ENCODE results near the gene FXYD5. TPM values are rescaled to one million over a fixed set of nuclear protein-coding genes. Genes with fewer than 3 reads are reported as not detected.

Gene FXYD5
- total and polyA plus RNA-seq, 2 donors from 2014 or later: 41.9 to 84.5 TPM

DNA sequence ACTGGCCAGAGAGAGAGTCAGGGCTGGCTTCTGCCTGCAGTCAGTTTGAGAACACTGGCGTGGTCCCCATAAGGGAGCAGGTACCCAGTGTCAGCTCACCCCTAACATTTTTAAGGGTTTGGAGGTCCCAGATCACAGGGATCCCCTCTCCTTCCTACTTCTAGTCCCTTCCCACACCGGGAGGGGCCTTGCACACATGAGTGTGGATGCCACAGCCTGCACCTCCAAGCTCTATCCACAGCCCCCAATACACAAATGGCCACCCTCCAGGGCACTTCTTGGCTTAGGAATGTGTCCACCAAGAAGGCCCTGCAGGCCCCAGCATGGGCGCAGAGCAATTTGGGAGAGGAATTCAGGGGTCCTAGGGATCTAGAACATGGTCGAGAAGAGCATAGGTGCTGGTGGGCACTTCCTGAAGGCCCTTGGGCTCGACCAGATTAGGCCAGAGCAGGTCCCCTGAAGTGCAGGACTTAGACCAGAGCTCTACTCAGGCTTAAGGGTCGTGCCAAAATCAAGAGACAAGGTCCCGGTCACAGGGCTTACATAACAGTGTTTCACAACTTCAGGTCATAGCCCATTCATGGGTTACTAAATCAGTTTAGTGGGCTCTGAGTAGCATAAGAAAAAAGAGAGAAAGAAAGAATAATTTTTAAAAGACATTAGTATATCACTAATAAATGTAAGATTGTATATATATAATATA lies 16.0 kb downstream of the FXYD5 start:
- TF ChIP-seq, protein P1, sequence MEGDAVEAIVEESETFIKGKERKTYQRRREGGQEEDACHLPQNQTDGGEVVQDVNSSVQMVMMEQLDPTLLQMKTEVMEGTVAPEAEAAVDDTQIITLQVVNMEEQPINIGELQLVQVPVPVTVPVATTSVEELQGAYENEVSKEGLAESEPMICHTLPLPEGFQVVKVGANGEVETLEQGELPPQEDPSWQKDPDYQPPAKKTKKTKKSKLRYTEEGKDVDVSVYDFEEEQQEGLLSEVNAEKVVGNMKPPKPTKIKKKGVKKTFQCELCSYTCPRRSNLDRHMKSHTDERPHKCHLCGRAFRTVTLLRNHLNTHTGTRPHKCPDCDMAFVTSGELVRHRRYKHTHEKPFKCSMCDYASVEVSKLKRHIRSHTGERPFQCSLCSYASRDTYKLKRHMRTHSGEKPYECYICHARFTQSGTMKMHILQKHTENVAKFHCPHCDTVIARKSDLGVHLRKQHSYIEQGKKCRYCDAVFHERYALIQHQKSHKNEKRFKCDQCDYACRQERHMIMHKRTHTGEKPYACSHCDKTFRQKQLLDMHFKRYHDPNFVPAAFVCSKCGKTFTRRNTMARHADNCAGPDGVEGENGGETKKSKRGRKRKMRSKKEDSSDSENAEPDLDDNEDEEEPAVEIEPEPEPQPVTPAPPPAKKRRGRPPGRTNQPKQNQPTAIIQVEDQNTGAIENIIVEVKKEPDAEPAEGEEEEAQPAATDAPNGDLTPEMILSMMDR (IDR thresholded peaks at IDR 0.05; ENCODE audit: borderline replicate concordance, extremely low read depth, insufficient read depth): no peak
- Histone ChIP-seq H3K4me3 (ENCODE audit: low read length in 3 of 3) (no peak overlapping the region), H3K4me1 (ENCODE audit: control insufficient read depth in 2 of 3, insufficient read depth in 2 of 3, low read depth in 1 of 3, low read length in 3 of 3) (no peaks in the 10 kb centered on the region), H3K27ac (ENCODE audit: low read depth in 2 of 2, low read length in 2 of 2) (no peak overlapping the region), H3K9ac (ENCODE audit: low read length in 3 of 3) (no peak overlapping the region), H3K36me3 (ENCODE audit: control insufficient read depth in 2 of 3, insufficient read depth in 3 of 3, low read length in 3 of 3) (no peaks in the 10 kb centered on the region), H3K9me3 (ENCODE audit: control insufficient read depth in 2 of 3, insufficient read depth in 1 of 3, low read length in 3 of 3) (peaks cover 0 to 11% (median 0%) of the 10 kb centered on the region in 3 donors), H3K27me3 (ENCODE audit: control insufficient read depth, insufficient read depth, low read length) (no peaks in the 10 kb centered on the region)
- no peak for FAIRE-seq
- intact Hi-C loops (cut with DNase I): no loop called here
- no peak for DNase-seq

DNA sequence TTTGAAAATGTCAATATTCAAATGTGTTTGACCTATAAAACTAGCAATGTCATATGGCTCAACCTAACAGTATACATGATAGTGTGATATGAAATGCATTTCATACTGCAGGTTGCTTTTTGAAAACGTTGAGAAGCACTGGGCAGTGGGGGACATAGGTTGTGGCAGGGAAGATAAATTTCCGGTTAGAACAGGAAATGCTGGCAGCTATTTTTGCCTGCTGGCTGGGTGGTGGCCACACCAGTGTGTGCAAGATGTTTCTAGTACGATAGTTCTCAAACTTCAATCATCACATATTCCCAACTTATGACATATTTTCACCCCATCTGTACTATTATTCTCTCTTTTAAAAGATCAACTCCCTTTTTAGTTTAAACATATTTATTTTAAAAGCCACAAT lies 17.2 kb downstream of the FXYD5 start:
- no peaks in the 10 kb centered on the region for H3K4me1 ChIP-seq (ENCODE audit: control insufficient read depth in 2 of 3, insufficient read depth in 2 of 3, low read depth in 1 of 3, low read length in 3 of 3)
- intact Hi-C loops (cut with DNase I): no loop called here
- H3K27ac ChIP-seq (ENCODE audit: low read depth in 2 of 2, low read length in 2 of 2): no peak overlapping the region
- no peak overlapping the region for H3K4me3 ChIP-seq (ENCODE audit: low read length in 3 of 3)
- no peaks in the 10 kb centered on the region for H3K27me3 ChIP-seq (ENCODE audit: control insufficient read depth, insufficient read depth, low read length)
- H3K36me3 ChIP-seq (ENCODE audit: control insufficient read depth in 2 of 3, insufficient read depth in 3 of 3, low read length in 3 of 3): no peaks in the 10 kb centered on the region
- H3K9ac ChIP-seq (ENCODE audit: low read length in 3 of 3): no peak overlapping the region
- TF ChIP-seq, protein P1 (IDR thresholded peaks at IDR 0.05; ENCODE audit: borderline replicate concordance, extremely low read depth, insufficient read depth): no peak
- H3K9me3 ChIP-seq (ENCODE audit: control insufficient read depth in 2 of 3, insufficient read depth in 1 of 3, low read length in 3 of 3): no peaks in the 10 kb centered on the region
- no peak for DNase-seq
- FAIRE-seq: no peak

DNA sequence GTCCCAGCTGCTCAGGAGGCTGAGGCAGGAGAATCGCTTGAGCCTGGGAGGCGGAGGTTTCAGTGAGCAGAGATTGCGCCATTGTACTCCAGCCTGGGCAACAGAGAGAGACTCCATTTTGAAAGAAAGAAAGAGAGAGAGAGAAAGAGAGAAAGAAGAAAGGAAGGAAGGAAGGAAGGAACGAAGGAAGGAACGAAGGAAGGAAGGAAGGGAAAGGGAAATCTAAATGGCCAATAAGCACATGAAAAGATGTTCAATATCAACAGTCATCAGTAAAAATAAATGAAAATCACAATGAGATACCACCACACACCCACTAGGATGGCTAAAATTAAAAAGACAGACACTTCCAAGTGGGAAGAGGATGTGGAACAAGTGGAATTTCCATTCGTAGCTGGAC lies 19.7 kb downstream of the FXYD5 start:
- no peak overlapping the region for H3K27ac ChIP-seq (ENCODE audit: low read depth in 2 of 2, low read length in 2 of 2)
- no peak overlapping the region for H3K9ac ChIP-seq (ENCODE audit: low read length in 3 of 3)
- H3K4me3 ChIP-seq (ENCODE audit: low read length in 3 of 3): no peak overlapping the region
- H3K36me3 ChIP-seq (ENCODE audit: control insufficient read depth in 2 of 3, insufficient read depth in 3 of 3, low read length in 3 of 3): no peaks in the 10 kb centered on the region
- no peaks in the 10 kb centered on the region for H3K27me3 ChIP-seq (ENCODE audit: control insufficient read depth, insufficient read depth, low read length)
- FAIRE-seq (no peak), DNase-seq (no peak)
- H3K9me3 ChIP-seq (ENCODE audit: control insufficient read depth in 2 of 3, insufficient read depth in 1 of 3, low read length in 3 of 3): no peaks in the 10 kb centered on the region
- TF ChIP-seq, protein P1 (IDR thresholded peaks at IDR 0.05; ENCODE audit: borderline replicate concordance, extremely low read depth, insufficient read depth): no peak
- no peaks in the 10 kb centered on the region for H3K4me1 ChIP-seq (ENCODE audit: control insufficient read depth in 2 of 3, insufficient read depth in 2 of 3, low read depth in 1 of 3, low read length in 3 of 3)
- intact Hi-C loops (cut with DNase I): no loop called here

DNA sequence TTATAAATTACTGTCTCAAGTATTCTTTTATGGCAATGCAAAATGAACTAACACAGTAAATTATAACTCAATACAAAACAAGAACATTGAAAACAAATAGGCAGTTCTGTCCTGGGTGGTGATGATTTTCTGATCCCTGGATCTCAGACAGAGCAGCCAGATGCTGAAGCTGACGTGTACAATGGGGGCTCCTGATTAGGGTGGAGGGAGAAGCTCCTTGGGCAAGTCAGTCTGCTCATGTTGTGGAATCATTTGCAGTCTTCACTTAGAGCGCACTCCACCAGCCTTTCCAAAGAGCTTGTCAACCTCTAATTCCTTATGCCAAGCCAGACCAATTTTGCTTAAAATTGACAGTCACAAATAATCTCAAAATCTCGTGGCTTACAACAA lies 21.6 kb downstream of the FXYD5 start:
- H3K27me3 ChIP-seq (ENCODE audit: control insufficient read depth, insufficient read depth, low read length): no peaks in the 10 kb centered on the region
- TF ChIP-seq, protein P1 (IDR thresholded peaks at IDR 0.05; ENCODE audit: borderline replicate concordance, extremely low read depth, insufficient read depth): no peak
- H3K4me1 ChIP-seq (ENCODE audit: control insufficient read depth in 2 of 3, insufficient read depth in 2 of 3, low read depth in 1 of 3, low read length in 3 of 3): no peaks in the 10 kb centered on the region
- no peak overlapping the region for H3K4me3 ChIP-seq (ENCODE audit: low read length in 3 of 3)
- DNase-seq: no peak
- intact Hi-C loops (cut with DNase I): no loop called here
- no peaks in the 10 kb centered on the region for H3K36me3 ChIP-seq (ENCODE audit: control insufficient read depth in 2 of 3, insufficient read depth in 3 of 3, low read length in 3 of 3)
- no peak overlapping the region for H3K9ac ChIP-seq (ENCODE audit: low read length in 3 of 3)
- H3K27ac ChIP-seq (ENCODE audit: low read depth in 2 of 2, low read length in 2 of 2): no peak overlapping the region
- no peaks in the 10 kb centered on the region for H3K9me3 ChIP-seq (ENCODE audit: control insufficient read depth in 2 of 3, insufficient read depth in 1 of 3, low read length in 3 of 3)
- no peak for FAIRE-seq
